ENCODE results near the gene HBG2.

- TF ChIP-seq EZH2 (IDR thresholded peaks at IDR 0.05; ENCODE audit: insufficient read depth, poor library complexity, severe bottlenecking) (no peak), EZH2phosphoT487 (IDR thresholded peaks at IDR 0.05; ENCODE audit: insufficient read depth, low read depth) (no peak)
These were observed 10.8 kb downstream of the HBG2 start for GRCh38 chr11:5243816-5244180.

Measured in GM23248 (cell line).